ENCODE data around the gene SMAD9. TPM values are rescaled to one million over a fixed set of nuclear protein-coding genes. Genes with fewer than 3 reads are reported as not detected.
A peak's percentile ranks its signal among the peaks of the same experiment; 100 is the strongest.

SMAD9 gene
- total RNA-seq, 1 experiment from 2014 or later = 0.74 TPM

- no peak for DNase-seq (ENCODE audit: low read depth)
These were observed 101.8 kb downstream of the SMAD9 start for GRCh38 chr13:36817996-36818803.

- DNase-seq (ENCODE audit: low read depth) = peak; percentile 4
These were observed 105.0 kb downstream of the SMAD9 start for GRCh38 chr13:36815062-36815461.

GRCh38 chr13:36814465-36814864 lies 105.6 kb downstream of the SMAD9 start:
- DNase-seq (ENCODE audit: low read depth) = peak; percentile 9

GRCh38 chr13:36813225-36813624 lies 106.8 kb downstream of the SMAD9 start:
- no peak for DNase-seq (ENCODE audit: low read depth)

GRCh38 chr13:36807616-36808015 lies 112.4 kb downstream of the SMAD9 start:
- DNase-seq (ENCODE audit: low read depth) = no peak

- no peak for DNase-seq (ENCODE audit: low read depth)
These were observed 113.9 kb downstream of the SMAD9 start for GRCh38 chr13:36806102-36806501.

- DNase-seq (ENCODE audit: low read depth) = no peak
These were observed 115.5 kb downstream of the SMAD9 start for GRCh38 chr13:36804588-36804987.

- no peak for DNase-seq (ENCODE audit: low read depth)
These were observed 119.0 kb downstream of the SMAD9 start for GRCh38 chr13:36801035-36801434.

GRCh38 chr13:36796052-36796451 lies 124.0 kb downstream of the SMAD9 start:
- no peak for DNase-seq (ENCODE audit: low read depth)

- DNase-seq (ENCODE audit: low read depth) = no peak
These were observed 124.6 kb downstream of the SMAD9 start for GRCh38 chr13:36795463-36795862.

Other genes with a start within 250 kb of the SMAD9 start
- gene SERTM1, start 246.2 kb downstream of the SMAD9 start, total RNA-seq (2014; rRNA removed; shearing (Covaris generic)) = not detected in 2 replicates
- 0.30 and 0.74 TPM in 2 replicates for gene RFXAP, start 101.0 kb downstream of the SMAD9 start, total RNA-seq (2014; rRNA removed; shearing (Covaris generic))
- 27.6 and 30.5 TPM in 2 replicates for gene ALG5, start 79.1 kb upstream of the SMAD9 start, total RNA-seq (2014; rRNA removed; shearing (Covaris generic))
- gene EXOSC8, start 80.5 kb upstream of the SMAD9 start, total RNA-seq (2014; rRNA removed; shearing (Covaris generic)) = 61.9 and 93.0 TPM in 2 replicates
- 28.4 and 36.9 TPM in 2 replicates for gene SUPT20H, start 139.4 kb upstream of the SMAD9 start, total RNA-seq (2014; rRNA removed; shearing (Covaris generic))
- gene CSNK1A1L, start 185.4 kb upstream of the SMAD9 start, total RNA-seq (2014; rRNA removed; shearing (Covaris generic)) = not detected in 2 replicates